Measurements from ENCODE around the gene ME3.

- TF ChIP-seq, protein P1, sequence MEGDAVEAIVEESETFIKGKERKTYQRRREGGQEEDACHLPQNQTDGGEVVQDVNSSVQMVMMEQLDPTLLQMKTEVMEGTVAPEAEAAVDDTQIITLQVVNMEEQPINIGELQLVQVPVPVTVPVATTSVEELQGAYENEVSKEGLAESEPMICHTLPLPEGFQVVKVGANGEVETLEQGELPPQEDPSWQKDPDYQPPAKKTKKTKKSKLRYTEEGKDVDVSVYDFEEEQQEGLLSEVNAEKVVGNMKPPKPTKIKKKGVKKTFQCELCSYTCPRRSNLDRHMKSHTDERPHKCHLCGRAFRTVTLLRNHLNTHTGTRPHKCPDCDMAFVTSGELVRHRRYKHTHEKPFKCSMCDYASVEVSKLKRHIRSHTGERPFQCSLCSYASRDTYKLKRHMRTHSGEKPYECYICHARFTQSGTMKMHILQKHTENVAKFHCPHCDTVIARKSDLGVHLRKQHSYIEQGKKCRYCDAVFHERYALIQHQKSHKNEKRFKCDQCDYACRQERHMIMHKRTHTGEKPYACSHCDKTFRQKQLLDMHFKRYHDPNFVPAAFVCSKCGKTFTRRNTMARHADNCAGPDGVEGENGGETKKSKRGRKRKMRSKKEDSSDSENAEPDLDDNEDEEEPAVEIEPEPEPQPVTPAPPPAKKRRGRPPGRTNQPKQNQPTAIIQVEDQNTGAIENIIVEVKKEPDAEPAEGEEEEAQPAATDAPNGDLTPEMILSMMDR (IDR thresholded peaks at IDR 0.05) = no peak
- TF ChIP-seq POLR2A (IDR thresholded peaks at IDR 0.05) = no peak
Observed at GRCh38 chr11:86513138-86513537, 159.3 kb downstream of the ME3 start.

Measured in Peyer's patch (tissue), 4 donors.